Myocyte (in vitro differentiated cells): Measurements from ENCODE around the gene MAP3K8. TPM values are rescaled to one million over a fixed set of nuclear protein-coding genes. Genes with fewer than 3 reads are reported as not detected.

Experiments
- total RNA-seq: library from RNA; depleted of rRNA; stranded (reverse); fragments of >200 nt; gene quantifications from 2 replicates; pipeline ENCODE4 v1.2.3, GENCODE V29; 2014

Gene MAP3K8
- total RNA-seq, 1 donor from 2014 or later = 7.2 TPM

Other genes starting within 250 kb of the MAP3K8 start
- 18.3 and 21.0 TPM in 2 replicates for gene MTPAP, start 84.9 kb upstream of the MAP3K8 start, total RNA-seq
- not detected in 2 replicates for gene LYZL2, start 195.6 kb downstream of the MAP3K8 start, total RNA-seq